Mesenchymal stem cell (in vitro differentiated cells and primary cell): ENCODE data around the gene PODXL2.

Experiments
- DNase-seq: peaks from one replicate; pipeline ENCODE4 v3.0.0-alpha.2; 2013
- H2AFZ ChIP-seq: one replicate; pipeline ENCODE4 v1.6.1; 2013; ENCODE audit warnings: low read depth, mild to moderate bottlenecking, control low read depth, inconsistent platforms, low read length, moderate library complexity
- H2AK5ac ChIP-seq: 2 replicates; pipeline ENCODE4 v1.6.1; 2013; ENCODE audit warnings: low read length, moderate library complexity, mild to moderate bottlenecking, inconsistent platforms; ENCODE audit not compliant: severe bottlenecking
- H2BK120ac ChIP-seq: one replicate; pipeline ENCODE4 v1.6.1; 2013; ENCODE audit warnings: low read depth, mild to moderate bottlenecking, inconsistent platforms, low read length, moderate library complexity
- H2BK12ac ChIP-seq, 2 experiments: one replicate each; pipeline ENCODE4 v1.6.1; 2013; ENCODE audit warnings: inconsistent platforms in 2 of 2, low read length in 2 of 2, mild to moderate bottlenecking in 2 of 2, moderate library complexity in 2 of 2, control low read depth in 1 of 2
- H2BK15ac ChIP-seq: one replicate; pipeline ENCODE4 v1.6.1; 2013; ENCODE audit warnings: mild to moderate bottlenecking, low read depth, inconsistent platforms; ENCODE audit not compliant: poor library complexity, severe bottlenecking
- H2BK5ac ChIP-seq: 2 replicates; pipeline ENCODE4 v1.6.1; 2013; ENCODE audit warnings: low read depth, mild to moderate bottlenecking, low read length, control low read depth, inconsistent platforms; ENCODE audit not compliant: poor library complexity, severe bottlenecking
- H3K14ac ChIP-seq, 2 experiments: one replicate each; pipeline ENCODE4 v1.6.1; 2013; ENCODE audit warnings: inconsistent platforms in 2 of 2, low read length in 2 of 2, control low read depth in 1 of 2, mild to moderate bottlenecking in 1 of 2, moderate library complexity in 1 of 2
- H3K18ac ChIP-seq, 2 experiments: one replicate each; pipeline ENCODE4 v1.6.1; 2013; ENCODE audit warnings: inconsistent platforms in 2 of 2, low read length in 2 of 2, control low read depth in 1 of 2, low read depth in 1 of 2, mild to moderate bottlenecking in 1 of 2
- H3K23ac ChIP-seq, 2 experiments: one replicate each; pipeline ENCODE4 v1.6.1; 2013; ENCODE audit warnings: inconsistent platforms in 2 of 2, low read length in 2 of 2, mild to moderate bottlenecking in 2 of 2, moderate library complexity in 2 of 2, control low read depth in 1 of 2
- H3K27ac ChIP-seq: 2 replicates; pipeline ENCODE4 v1.5.1; 2013; ENCODE audit warnings: mild to moderate bottlenecking, moderate library complexity, low read length, control low read depth, inconsistent platforms; ENCODE audit not compliant: poor library complexity, severe bottlenecking
- H3K27me3 ChIP-seq, 2 experiments: 2 replicates each; pipeline versions ENCODE4 v1.6.1 to v1.7.0; 2013; ENCODE audit warnings: low read length in 2 of 2, mild to moderate bottlenecking in 2 of 2, moderate library complexity in 2 of 2, control low read depth in 1 of 2, inconsistent platforms in 1 of 2; ENCODE audit not compliant: control insufficient read depth in 1 of 2, insufficient read depth in 1 of 2
- H3K36me3 ChIP-seq, 2 experiments: 2 replicates each; pipeline versions ENCODE4 v1.6.1 to v1.7.0; 2013; ENCODE audit warnings: low read length in 2 of 2, control low read depth in 1 of 2, inconsistent platforms in 1 of 2, low read depth in 1 of 2, mild to moderate bottlenecking in 1 of 2; ENCODE audit not compliant: insufficient read depth in 2 of 2, control insufficient read depth in 1 of 2
- H3K4ac ChIP-seq, 2 experiments: one replicate each; pipeline ENCODE4 v1.6.1; 2013; ENCODE audit warnings: inconsistent platforms in 2 of 2, low read length in 2 of 2, mild to moderate bottlenecking in 2 of 2, moderate library complexity in 2 of 2, control low read depth in 1 of 2, low read depth in 1 of 2
- H3K4me1 ChIP-seq: 2 replicates; pipeline ENCODE4 v1.6.1; 2013; ENCODE audit warnings: low read depth, low read length, control low read depth; ENCODE audit not compliant: control insufficient read depth, insufficient read depth
- H3K4me2 ChIP-seq: 2 replicates; pipeline ENCODE4 v1.6.1; 2013; ENCODE audit warnings: low read length, mild to moderate bottlenecking, inconsistent platforms; ENCODE audit not compliant: poor library complexity, severe bottlenecking
- H3K4me3 ChIP-seq, 2 experiments: 2 replicates each; pipeline versions ENCODE4 v1.5.1 to v1.7.0; 2013; ENCODE audit warnings: low read length in 2 of 2, mild to moderate bottlenecking in 2 of 2, control low read depth in 1 of 2, low read depth in 1 of 2; ENCODE audit not compliant: insufficient read depth in 1 of 2
- H3K79me1 ChIP-seq: replicated peaks from 2 replicates; pipeline ENCODE4 v1.6.1; 2013; ENCODE audit warnings: mild to moderate bottlenecking, control low read depth, low read length, inconsistent platforms; ENCODE audit not compliant: poor library complexity, severe bottlenecking
- H3K9ac ChIP-seq: 2 replicates; pipeline ENCODE4 v1.7.0; 2013; ENCODE audit warnings: mild to moderate bottlenecking, low read length, moderate library complexity
- H3K9me3 ChIP-seq: 2 replicates; pipeline ENCODE4 v1.7.0; 2013; ENCODE audit warnings: mild to moderate bottlenecking, low read length; ENCODE audit not compliant: control insufficient read depth
- H4K8ac ChIP-seq: one replicate; pipeline ENCODE4 v1.6.1; 2013; ENCODE audit warnings: inconsistent platforms, mild to moderate bottlenecking, low read length, moderate library complexity
- H4K91ac ChIP-seq: one replicate; pipeline ENCODE4 v1.6.1; 2013; ENCODE audit warnings: mild to moderate bottlenecking, low read length, inconsistent platforms
- WGBS: methylation state at CpG from one replicate; pipeline ENCODE4 v1.1.7; 2013; ENCODE audit warnings: mixed read lengths; 5-methylcytosine and 5-hydroxymethylcytosine counted together
- small RNA-seq: library from polyadenylated mRNA; stranded (forward); fragments of <200 nt; extraction: miRNeasy Mini kit (QIAGEN cat#:217004); gene quantifications from one replicate; pipeline ENCODE3, GENCODE V24; 2013; ENCODE audit warnings: low read depth

PODXL2 gene

DNA sequence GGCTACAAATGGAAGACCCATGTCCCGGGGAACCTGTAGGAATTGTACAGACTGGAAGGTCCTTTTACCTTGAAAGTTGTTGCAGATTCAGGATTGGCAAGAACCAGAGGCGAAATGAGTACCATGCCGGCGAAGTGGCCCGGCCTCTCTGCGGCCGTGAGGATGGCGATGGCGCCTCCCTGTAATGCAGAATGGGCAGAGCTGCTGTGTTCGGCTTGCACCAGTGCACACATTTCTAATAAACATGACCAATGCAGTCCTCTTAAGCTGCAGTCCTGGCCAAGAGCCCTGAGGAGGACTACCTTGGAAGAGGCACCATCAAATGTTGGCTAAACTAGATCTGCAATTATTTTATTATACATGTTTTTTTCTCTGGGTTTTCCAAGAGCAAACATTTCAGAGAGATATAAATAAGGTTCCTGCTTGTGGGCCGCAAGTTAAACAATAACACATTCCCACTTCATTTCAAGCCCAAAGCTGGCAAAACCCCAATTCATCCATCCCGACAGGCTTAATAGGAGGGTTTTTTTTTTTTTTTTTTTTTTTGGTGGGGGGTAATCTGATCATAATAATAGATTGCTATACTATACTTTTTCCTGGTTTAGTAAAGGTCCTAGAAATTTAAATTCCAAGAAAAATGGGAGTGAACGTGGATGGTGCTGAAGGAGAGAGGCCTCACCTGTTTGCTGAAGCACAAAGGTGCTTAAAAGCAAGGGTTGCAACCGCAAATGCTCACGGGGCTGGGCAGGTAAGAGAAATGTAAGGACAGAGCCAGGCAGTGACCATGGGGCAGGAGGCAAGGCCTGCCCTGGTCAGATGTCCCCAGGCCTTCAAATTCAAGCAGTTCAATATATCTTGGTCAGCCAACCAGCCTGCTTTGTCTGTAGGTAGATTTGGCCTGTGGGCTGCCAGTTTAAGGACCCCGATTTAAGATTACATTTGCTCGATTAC is 92.3 kb downstream of the PODXL2 start:
- Histone ChIP-seq H3K9ac (no peak overlapping the region), H3K27ac (no peak overlapping the region), H3K4me1 (peaks cover 15% of the 10 kb centered on the region), H2BK120ac (no peak overlapping the region), H2BK15ac (no peak overlapping the region), H3K23ac (no peak overlapping the region), H2AK5ac (no peak overlapping the region), H3K18ac (no peak overlapping the region), H3K79me1 (peaks cover 39% of the 10 kb centered on the region), H3K36me3 (peaks cover 46 to 49% of the 10 kb centered on the region in 2 experiments), H3K14ac (no peak overlapping the region), H3K9me3 (no peaks in the 10 kb centered on the region), H3K4me3 (no peak overlapping the region), H3K4ac (no peak overlapping the region), H2AFZ (no peak overlapping the region), H2BK12ac (no peak overlapping the region), H3K27me3 (no peaks in the 10 kb centered on the region), H3K4me2 (no peak overlapping the region), H4K91ac (no peak overlapping the region), H2BK5ac (no peak overlapping the region), H4K8ac (no peak overlapping the region)
- DNase-seq = no peak
- WGBS = 98% methylated on average over 14 of the region's 17 CpGs

DNA sequence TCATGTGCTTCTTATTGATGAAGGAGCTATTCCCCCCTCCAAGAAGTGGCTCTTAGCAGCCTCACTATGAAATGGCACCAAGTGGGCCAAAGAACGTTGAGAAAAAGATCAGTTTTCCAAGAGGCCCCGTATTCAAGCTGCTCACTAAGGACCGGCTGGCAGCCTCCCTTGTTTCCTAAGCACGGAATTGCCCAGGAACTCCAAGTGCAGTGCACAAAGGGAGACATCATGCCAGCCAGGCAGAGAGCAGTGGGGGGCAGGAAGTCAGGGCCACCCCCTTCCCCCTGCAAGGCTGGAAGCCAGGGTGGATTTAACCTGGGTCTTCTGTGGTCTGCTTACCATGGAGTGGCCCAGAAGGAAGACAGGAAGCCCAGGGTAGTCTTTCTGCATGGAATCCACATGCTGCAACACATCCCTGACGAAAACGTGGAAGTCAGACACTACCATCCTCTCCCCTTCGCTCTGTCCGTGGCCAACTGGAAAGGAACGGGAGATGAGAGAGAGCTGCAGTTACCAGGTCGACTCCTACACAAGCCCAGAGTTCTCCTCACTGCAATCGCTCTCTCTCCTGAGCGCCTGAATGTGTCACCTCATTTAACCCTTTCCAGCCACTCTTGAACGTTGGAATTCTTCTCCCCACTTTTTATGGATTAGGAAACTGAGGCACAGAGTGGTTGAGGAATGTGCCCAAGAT is 93.3 kb downstream of the PODXL2 start:
- H3K4me3 ChIP-seq = no peak overlapping the region
- H3K27me3 ChIP-seq = no peaks in the 10 kb centered on the region
- H3K27ac ChIP-seq = no peak overlapping the region
- H3K4me2 ChIP-seq = no peak overlapping the region
- H3K9me3 ChIP-seq = no peaks in the 10 kb centered on the region
- no peak overlapping the region for H3K23ac ChIP-seq
- H2BK120ac ChIP-seq = no peak overlapping the region
- no peak overlapping the region for H2BK12ac ChIP-seq
- no peak overlapping the region for H3K14ac ChIP-seq
- peak overlapping the region; percentile 59 for H3K9ac ChIP-seq
- H2BK5ac ChIP-seq = no peak overlapping the region
- H2BK15ac ChIP-seq = no peak overlapping the region
- peaks cover 35% of the 10 kb centered on the region for H3K79me1 ChIP-seq
- H4K91ac ChIP-seq = no peak overlapping the region
- H3K4ac ChIP-seq = no peak overlapping the region
- peaks cover 15% of the 10 kb centered on the region for H3K4me1 ChIP-seq
- H3K18ac ChIP-seq = no peak overlapping the region
- H3K36me3 ChIP-seq = peaks cover 40 to 43% of the 10 kb centered on the region in 2 experiments
- peak overlapping the region; percentile 72 for H2AK5ac ChIP-seq
- no peak overlapping the region for H2AFZ ChIP-seq
- no peak overlapping the region for H4K8ac ChIP-seq
- no peak for DNase-seq
- 87% methylated on average over 11 of the region's 13 CpGs for WGBS

Small RNA genes lying within 50 kb of the gene (small RNA-seq; reads per million reads assigned to genes)
- gene MIR7976 = 7.5 reads per million, percentile 71 among the genes with 10 or more reads in this experiment
